C4-2B (cell line): ENCODE measurements around the gene POLDIP2.

ENCODE experiments used
- ZFX ChIP-seq: fragments of 450-650 bp; IDR thresholded peaks from 2 replicates; pipeline ENCODE4 v1.6.1; 2017
- TF ChIP-seq, protein P1 (sequence below): fragments of 450-650 bp; conservative IDR thresholded peaks from 2 replicates; pipeline ENCODE4 v1.5.1; 2017; ENCODE audit warnings: mild to moderate bottlenecking

DNA sequence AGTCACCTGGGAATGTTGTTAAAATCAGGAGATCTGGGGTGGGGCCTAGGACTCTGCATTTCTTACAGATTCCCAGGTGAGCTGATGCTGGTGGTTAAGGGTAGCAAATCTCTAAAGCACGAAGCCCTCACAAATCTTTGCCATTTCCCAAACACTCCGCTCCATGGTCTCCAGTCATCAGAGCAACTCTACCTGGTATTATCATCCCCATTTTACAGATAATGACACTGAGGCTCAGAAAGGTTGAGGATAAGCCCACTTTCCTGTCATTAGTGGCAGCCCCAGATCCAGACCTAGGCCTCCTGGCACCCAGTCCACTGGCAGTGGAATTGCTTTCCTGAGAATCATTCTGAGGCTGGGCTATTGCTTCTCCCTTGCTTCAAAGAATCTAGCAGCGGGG lies 39.9 kb upstream of the POLDIP2 start:
- TF ChIP-seq, protein P1, sequence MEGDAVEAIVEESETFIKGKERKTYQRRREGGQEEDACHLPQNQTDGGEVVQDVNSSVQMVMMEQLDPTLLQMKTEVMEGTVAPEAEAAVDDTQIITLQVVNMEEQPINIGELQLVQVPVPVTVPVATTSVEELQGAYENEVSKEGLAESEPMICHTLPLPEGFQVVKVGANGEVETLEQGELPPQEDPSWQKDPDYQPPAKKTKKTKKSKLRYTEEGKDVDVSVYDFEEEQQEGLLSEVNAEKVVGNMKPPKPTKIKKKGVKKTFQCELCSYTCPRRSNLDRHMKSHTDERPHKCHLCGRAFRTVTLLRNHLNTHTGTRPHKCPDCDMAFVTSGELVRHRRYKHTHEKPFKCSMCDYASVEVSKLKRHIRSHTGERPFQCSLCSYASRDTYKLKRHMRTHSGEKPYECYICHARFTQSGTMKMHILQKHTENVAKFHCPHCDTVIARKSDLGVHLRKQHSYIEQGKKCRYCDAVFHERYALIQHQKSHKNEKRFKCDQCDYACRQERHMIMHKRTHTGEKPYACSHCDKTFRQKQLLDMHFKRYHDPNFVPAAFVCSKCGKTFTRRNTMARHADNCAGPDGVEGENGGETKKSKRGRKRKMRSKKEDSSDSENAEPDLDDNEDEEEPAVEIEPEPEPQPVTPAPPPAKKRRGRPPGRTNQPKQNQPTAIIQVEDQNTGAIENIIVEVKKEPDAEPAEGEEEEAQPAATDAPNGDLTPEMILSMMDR, result no peak
- no peak for TF ChIP-seq ZFX
